SU-DHL-6 (cell line): Measurements from ENCODE around the gene CYP26B1.

Experiments
- H2AFZ ChIP-seq: fragments of 200-600 bp; sonication (generic); 2 replicates; pipeline ENCODE4 v1.6.1; 2014; ENCODE audit warnings: low read depth, mild to moderate bottlenecking, moderate library complexity, mixed read lengths, antibody characterized with exemption, low read length; ENCODE audit not compliant: severe bottlenecking
- H3F3A ChIP-seq: fragments of 200-600 bp; shearing (Covaris generic); 2 replicates; pipeline ENCODE4 v1.6.0; 2016; ENCODE audit warnings: antibody characterized with exemption, mild to moderate bottlenecking; ENCODE audit not compliant: insufficient read depth
- H3K27ac ChIP-seq: fragments of 200-600 bp; sonication (generic); 2 replicates; pipeline ENCODE4 v1.5.1; 2016; ENCODE audit warnings: low read depth, mild to moderate bottlenecking, low read length, moderate library complexity, mixed read lengths
- H3K27me3 ChIP-seq: fragments of 200-600 bp; sonication (generic), shearing (Covaris generic); 2 replicates; pipeline ENCODE4 v1.6.0; 2014; ENCODE audit warnings: mild to moderate bottlenecking, low read length
- H3K36me3 ChIP-seq: fragments of 200-600 bp; sonication (generic); 2 replicates; pipeline ENCODE4 v1.6.1; 2014; ENCODE audit warnings: mild to moderate bottlenecking, low read length, mixed read lengths
- H3K4me2 ChIP-seq: fragments of 300-600, 200-600 bp; shearing (Covaris generic), sonication (generic); 2 replicates; pipeline ENCODE4 v1.6.0; 2014; ENCODE audit warnings: low read length, low read depth, mild to moderate bottlenecking; ENCODE audit not compliant: poor library complexity, severe bottlenecking
- H3K4me3 ChIP-seq: fragments of 200-600 bp; sonication (generic); 2 replicates; pipeline ENCODE4 v1.5.1; 2014; ENCODE audit warnings: antibody characterized with exemption, low read length, mild to moderate bottlenecking, mixed read lengths; ENCODE audit not compliant: insufficient read depth, poor library complexity, severe bottlenecking
- H3K79me2 ChIP-seq: fragments of 200-600 bp; sonication (generic); 2 replicates; pipeline ENCODE4 v1.6.1; 2014; ENCODE audit warnings: mild to moderate bottlenecking, low read length, moderate library complexity; ENCODE audit not compliant: insufficient read depth
- H3K9ac ChIP-seq: fragments of 200-600 bp; sonication (generic); 2 replicates; pipeline ENCODE4 v1.7.0; 2014; ENCODE audit warnings: mild to moderate bottlenecking, low read length
- H3K9me2 ChIP-seq: fragments of 200-600 bp; sonication (generic); replicated peaks from 2 replicates; pipeline ENCODE4 v1.6.1; 2014; ENCODE audit warnings: low read length; ENCODE audit not compliant: insufficient read depth
- H3K9me3 ChIP-seq: fragments of 200-600 bp; sonication (generic); 2 replicates; pipeline ENCODE4 v1.6.1; 2014; ENCODE audit warnings: low read length, mixed read lengths; ENCODE audit not compliant: insufficient read depth
- H4K20me1 ChIP-seq: fragments of 200-600 bp; sonication (generic); 2 replicates; pipeline ENCODE4 v1.6.1; 2014; ENCODE audit warnings: low read depth, mild to moderate bottlenecking, antibody characterized with exemption, low read length, moderate library complexity, mixed read lengths
- CTCF ChIP-seq: fragments of 200-600 bp; sonication (generic); IDR thresholded peaks from one replicate; pipeline ENCODE4 v1.5.1; 2017; ENCODE audit warnings: antibody characterized with exemption, mild to moderate bottlenecking, low read length, moderate library complexity; ENCODE audit not compliant: insufficient read depth, poor library complexity, severe bottlenecking
- EZH2phosphoT487 ChIP-seq: fragments of 200-600 bp; sonication (generic), shearing (Covaris generic); conservative IDR thresholded peaks from 2 replicates; pipeline ENCODE4 v1.6.1; 2018; ENCODE audit warnings: mild to moderate bottlenecking, antibody characterized with exemption, low read length, moderate library complexity, mixed read lengths

The CYP26B1 gene

GRCh38 chr2:72116081-72116533 lies 31.6 kb downstream of the CYP26B1 start:
- Histone ChIP-seq H2AFZ (no peak overlapping the region), H3K4me3 (no peak overlapping the region), H4K20me1 (no peaks in the 10 kb centered on the region), H3K36me3 (no peaks in the 10 kb centered on the region), H3K79me2 (no peaks in the 10 kb centered on the region), H3K4me2 (no peak overlapping the region), H3K9ac (no peak overlapping the region), H3K27me3 (no peaks in the 10 kb centered on the region), H3K9me3 (no peaks in the 10 kb centered on the region), H3F3A (no peaks in the 10 kb centered on the region), H3K27ac (no peak overlapping the region), H3K9me2 (no peaks in the 10 kb centered on the region)
- TF ChIP-seq EZH2phosphoT487 (no peak), CTCF (no peak)

GRCh38 chr2:72115110-72116080 lies 32.3 kb downstream of the CYP26B1 start:
- H3K9me3 ChIP-seq = no peaks in the 10 kb centered on the region
- H3K4me2 ChIP-seq = no peak overlapping the region
- no peaks in the 10 kb centered on the region for H3K79me2 ChIP-seq
- no peak overlapping the region for H3K9ac ChIP-seq
- H3K27me3 ChIP-seq = no peaks in the 10 kb centered on the region
- H3K4me3 ChIP-seq = no peak overlapping the region
- H3F3A ChIP-seq = no peaks in the 10 kb centered on the region
- no peaks in the 10 kb centered on the region for H3K9me2 ChIP-seq
- no peaks in the 10 kb centered on the region for H4K20me1 ChIP-seq
- TF ChIP-seq EZH2phosphoT487 (no peak), CTCF (no peak)
- no peaks in the 10 kb centered on the region for H3K36me3 ChIP-seq
- no peak overlapping the region for H3K27ac ChIP-seq
- no peak overlapping the region for H2AFZ ChIP-seq

GRCh38 chr2:72114693-72115051 lies 33.0 kb downstream of the CYP26B1 start:
- Histone ChIP-seq H3K27ac (no peak overlapping the region), H3K27me3 (no peaks in the 10 kb centered on the region), H4K20me1 (no peaks in the 10 kb centered on the region), H3K4me2 (no peak overlapping the region), H2AFZ (no peak overlapping the region), H3K9ac (no peak overlapping the region), H3K36me3 (no peaks in the 10 kb centered on the region), H3K4me3 (no peak overlapping the region), H3K9me3 (no peaks in the 10 kb centered on the region), H3F3A (no peaks in the 10 kb centered on the region), H3K9me2 (no peaks in the 10 kb centered on the region), H3K79me2 (no peaks in the 10 kb centered on the region)
- no peak for TF ChIP-seq CTCF
- TF ChIP-seq EZH2phosphoT487 = no peak
